OCI-LY3 (cell line): Measurements from ENCODE around the gene OR6B1.

Source experiments
- H2AFZ ChIP-seq: fragments of 200-600, 300-600 bp; shearing (Covaris generic); 2 replicates; pipeline ENCODE4 v1.6.0; 2014; ENCODE audit warnings: antibody characterized with exemption, low read depth, low read length
- H3K27ac ChIP-seq: fragments of 200-600, 300-600 bp; sonication (generic); 2 replicates; pipeline ENCODE4 v1.5.1; 2014; ENCODE audit warnings: mild to moderate bottlenecking, low read length, moderate library complexity, mixed read lengths
- H3K27me3 ChIP-seq: fragments of 200-600, 300-600 bp; sonication (generic); 2 replicates; pipeline ENCODE4 v1.6.1; 2014; ENCODE audit warnings: low read depth, low read length, mixed read lengths
- H3K36me3 ChIP-seq: fragments of 200-600, 300-600 bp; sonication (generic); replicated peaks from 2 replicates; pipeline ENCODE3; 2014; ENCODE audit warnings: low read depth, low read length, mixed read lengths
- H3K4me1 ChIP-seq: fragments of 300-600, 200-600 bp; sonication (generic); 2 replicates; pipeline ENCODE4 v1.6.1; 2014; ENCODE audit warnings: low read length, mixed read lengths
- H3K4me2 ChIP-seq: fragments of 200-600, 300-600 bp; sonication (generic); 2 replicates; pipeline ENCODE4 v1.6.1; 2014; ENCODE audit warnings: low read length, mixed read lengths
- H3K4me3 ChIP-seq: fragments of 300-600, 200-600 bp; sonication (generic); 2 replicates; pipeline ENCODE4 v1.5.1; 2014; ENCODE audit warnings: antibody characterized with exemption, mild to moderate bottlenecking, low read length, moderate library complexity
- H3K79me2 ChIP-seq: fragments of 300-600, 200-600 bp; shearing (Covaris generic); 2 replicates; pipeline ENCODE4 v1.6.1; 2014; ENCODE audit warnings: mild to moderate bottlenecking, low read length, mixed read lengths
- H3K9ac ChIP-seq: fragments of 300-600, 200-600 bp; shearing (Covaris generic); 2 replicates; pipeline ENCODE4 v1.6.0; 2014; ENCODE audit warnings: mild to moderate bottlenecking, low read length, moderate library complexity
- H3K9me3 ChIP-seq: fragments of 200-600, 300-600 bp; shearing (Covaris generic); 2 replicates; pipeline ENCODE4 v1.6.1; 2014; ENCODE audit warnings: low read length, mixed read lengths; ENCODE audit not compliant: insufficient read depth
- H4K20me1 ChIP-seq: fragments of 200-600, 300-600 bp; sonication (generic); 2 replicates; pipeline ENCODE4 v1.6.1; 2016; ENCODE audit warnings: low read length, mixed read lengths; ENCODE audit not compliant: insufficient read depth
- EZH2phosphoT487 ChIP-seq: fragments of 200-600 bp; shearing (Covaris generic); IDR thresholded peaks from 2 replicates; pipeline ENCODE4 v1.6.1; 2018; ENCODE audit warnings: antibody characterized with exemption, mixed run types, low read depth
- TF ChIP-seq, protein P1 (sequence below): fragments of 200-600, 300-600 bp; sonication (generic); IDR thresholded peaks from 2 replicates; pipeline ENCODE4 v1.5.1; 2014; ENCODE audit warnings: antibody characterized with exemption, low read length, low read depth

OR6B1 gene

DNA sequence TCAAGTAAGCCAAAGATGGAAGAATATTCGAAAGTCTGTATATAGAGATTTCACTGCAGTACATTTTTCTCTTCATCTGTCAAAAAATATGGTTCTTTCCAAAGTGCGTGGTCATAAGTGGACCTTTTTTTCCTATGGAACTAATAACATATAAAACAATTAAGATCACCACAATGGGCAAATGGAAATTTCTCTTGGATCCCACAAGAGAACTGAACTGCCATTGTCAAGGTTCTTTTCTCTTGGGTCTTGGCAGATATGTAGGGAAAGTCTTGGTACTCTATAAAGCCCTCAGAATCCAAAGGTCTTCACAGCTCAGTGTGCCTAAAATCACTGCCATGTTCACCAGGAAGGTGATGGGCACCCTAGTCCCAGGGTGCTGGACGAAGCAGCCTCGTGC lies at the start of gene OR6B1:
OR6B1 (plus strand) TSS at position 301 of the 400 bp plus-strand sequence. CDS start 3,677 bp downstream, outside the sequence.
- Histone ChIP-seq H3K4me2 (no peak within 1 kb of the TSS), H2AFZ (no peak within 1 kb of the TSS), H3K79me2 (no peaks in the 10 kb centered on the region), H3K4me1 (no peaks in the 10 kb centered on the region), H4K20me1 (no peaks in the 10 kb centered on the region), H3K9ac (no peak within 1 kb of the TSS), H3K36me3 (no peaks in the 10 kb centered on the region), H3K4me3 (no peak within 1 kb of the TSS), H3K27ac (no peak within 1 kb of the TSS), H3K27me3 (peaks cover 25% of the 10 kb centered on the region; the same call in 1 of the 2 replicates), H3K9me3 (no peaks in the 10 kb centered on the region)
- TF ChIP-seq, protein P1, sequence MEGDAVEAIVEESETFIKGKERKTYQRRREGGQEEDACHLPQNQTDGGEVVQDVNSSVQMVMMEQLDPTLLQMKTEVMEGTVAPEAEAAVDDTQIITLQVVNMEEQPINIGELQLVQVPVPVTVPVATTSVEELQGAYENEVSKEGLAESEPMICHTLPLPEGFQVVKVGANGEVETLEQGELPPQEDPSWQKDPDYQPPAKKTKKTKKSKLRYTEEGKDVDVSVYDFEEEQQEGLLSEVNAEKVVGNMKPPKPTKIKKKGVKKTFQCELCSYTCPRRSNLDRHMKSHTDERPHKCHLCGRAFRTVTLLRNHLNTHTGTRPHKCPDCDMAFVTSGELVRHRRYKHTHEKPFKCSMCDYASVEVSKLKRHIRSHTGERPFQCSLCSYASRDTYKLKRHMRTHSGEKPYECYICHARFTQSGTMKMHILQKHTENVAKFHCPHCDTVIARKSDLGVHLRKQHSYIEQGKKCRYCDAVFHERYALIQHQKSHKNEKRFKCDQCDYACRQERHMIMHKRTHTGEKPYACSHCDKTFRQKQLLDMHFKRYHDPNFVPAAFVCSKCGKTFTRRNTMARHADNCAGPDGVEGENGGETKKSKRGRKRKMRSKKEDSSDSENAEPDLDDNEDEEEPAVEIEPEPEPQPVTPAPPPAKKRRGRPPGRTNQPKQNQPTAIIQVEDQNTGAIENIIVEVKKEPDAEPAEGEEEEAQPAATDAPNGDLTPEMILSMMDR = no peak
- no peak for TF ChIP-seq EZH2phosphoT487

DNA sequence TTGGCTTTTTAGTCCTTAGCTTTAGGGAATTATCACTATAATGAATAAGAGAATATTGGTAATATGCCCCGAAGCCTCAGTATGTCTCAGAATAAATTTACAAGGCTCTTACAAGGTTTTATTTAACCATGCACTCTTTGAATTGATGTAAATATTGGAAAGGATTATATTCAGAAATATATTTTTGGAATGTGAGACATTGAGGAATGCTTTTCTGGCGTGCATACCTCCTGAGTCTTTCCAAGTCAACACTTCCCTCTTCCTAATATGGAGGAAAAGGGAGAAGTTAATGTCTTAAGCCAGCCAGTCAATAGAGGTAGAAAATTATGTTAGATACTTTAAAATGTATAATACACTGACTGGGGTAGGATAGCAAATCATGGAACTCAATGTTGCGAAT lies 46.7 kb upstream of the OR6B1 start:
- no peaks in the 10 kb centered on the region for H3K4me1 ChIP-seq
- no peaks in the 10 kb centered on the region for H4K20me1 ChIP-seq
- no peak overlapping the region for H3K4me3 ChIP-seq
- H3K4me2 ChIP-seq = no peak overlapping the region
- TF ChIP-seq, protein P1 = no peak
- TF ChIP-seq EZH2phosphoT487 = no peak
- H3K27ac ChIP-seq = no peak overlapping the region
- peaks cover 24% of the 10 kb centered on the region for H3K27me3 ChIP-seq
- no peaks in the 10 kb centered on the region for H3K36me3 ChIP-seq
- H3K79me2 ChIP-seq = no peaks in the 10 kb centered on the region
- no peak overlapping the region for H3K9ac ChIP-seq
- H2AFZ ChIP-seq = no peak overlapping the region
- no peaks in the 10 kb centered on the region for H3K9me3 ChIP-seq

- Histone ChIP-seq H3K27ac (no peak overlapping the region), H3K4me1 (no peaks in the 10 kb centered on the region), H3K9ac (no peak overlapping the region), H3K4me3 (no peak overlapping the region), H4K20me1 (no peaks in the 10 kb centered on the region), H3K79me2 (no peaks in the 10 kb centered on the region), H3K4me2 (no peak overlapping the region), H3K9me3 (no peaks in the 10 kb centered on the region), H2AFZ (no peak overlapping the region), H3K27me3 (peaks cover 24% of the 10 kb centered on the region), H3K36me3 (no peaks in the 10 kb centered on the region)
- TF ChIP-seq, protein P1 = no peak
- no peak for TF ChIP-seq EZH2phosphoT487
Observed at GRCh38 chr7:143954135-143954534, 46.0 kb upstream of the OR6B1 start.

DNA sequence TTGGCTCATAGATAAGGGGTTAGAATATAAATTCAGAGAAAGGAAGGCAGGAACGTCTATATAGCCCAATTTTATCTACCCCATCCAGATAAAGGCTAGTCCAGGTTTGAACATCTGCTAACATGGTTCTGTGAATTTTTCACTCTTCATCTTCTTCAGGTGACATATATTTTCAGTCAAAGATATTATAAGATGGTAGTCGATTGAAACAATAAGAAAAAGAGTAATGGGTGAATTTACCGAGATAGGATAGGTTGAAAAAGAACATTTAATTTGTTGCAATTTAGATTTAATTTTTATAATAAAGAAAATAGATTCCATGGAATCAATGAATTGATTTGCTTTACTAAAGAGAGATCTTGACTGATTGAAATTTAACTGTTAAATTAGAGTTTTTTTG lies 45.6 kb upstream of the OR6B1 start, which contains the start of gene OR2F1:
OR2F1 (plus strand) TSS at position 301 of the 400 bp plus-strand sequence. CDS start 5,127 bp downstream, outside the sequence.
- H3K4me2 ChIP-seq = no peak within 1 kb of the TSS
- TF ChIP-seq, protein P1 = no peak
- no peak for TF ChIP-seq EZH2phosphoT487
- no peak within 1 kb of the TSS for H3K27ac ChIP-seq
- no peaks in the 10 kb centered on the region for H3K36me3 ChIP-seq
- no peaks in the 10 kb centered on the region for H3K4me1 ChIP-seq
- no peaks in the 10 kb centered on the region for H3K9me3 ChIP-seq
- H3K9ac ChIP-seq = no peak within 1 kb of the TSS
- no peaks in the 10 kb centered on the region for H3K79me2 ChIP-seq
- no peak within 1 kb of the TSS for H3K4me3 ChIP-seq
- no peak within 1 kb of the TSS for H2AFZ ChIP-seq
- peaks cover 24% of the 10 kb centered on the region for H3K27me3 ChIP-seq
- no peaks in the 10 kb centered on the region for H4K20me1 ChIP-seq
